GM19240 (cell line): ENCODE data around the gene FMN1.

Experiments
- DNase-seq: peaks from one replicate; pipeline ENCODE4 v3.0.0; 2011; ENCODE audit warnings: low spot score; ENCODE audit not compliant: insufficient read length

The FMN1 gene

DNA sequence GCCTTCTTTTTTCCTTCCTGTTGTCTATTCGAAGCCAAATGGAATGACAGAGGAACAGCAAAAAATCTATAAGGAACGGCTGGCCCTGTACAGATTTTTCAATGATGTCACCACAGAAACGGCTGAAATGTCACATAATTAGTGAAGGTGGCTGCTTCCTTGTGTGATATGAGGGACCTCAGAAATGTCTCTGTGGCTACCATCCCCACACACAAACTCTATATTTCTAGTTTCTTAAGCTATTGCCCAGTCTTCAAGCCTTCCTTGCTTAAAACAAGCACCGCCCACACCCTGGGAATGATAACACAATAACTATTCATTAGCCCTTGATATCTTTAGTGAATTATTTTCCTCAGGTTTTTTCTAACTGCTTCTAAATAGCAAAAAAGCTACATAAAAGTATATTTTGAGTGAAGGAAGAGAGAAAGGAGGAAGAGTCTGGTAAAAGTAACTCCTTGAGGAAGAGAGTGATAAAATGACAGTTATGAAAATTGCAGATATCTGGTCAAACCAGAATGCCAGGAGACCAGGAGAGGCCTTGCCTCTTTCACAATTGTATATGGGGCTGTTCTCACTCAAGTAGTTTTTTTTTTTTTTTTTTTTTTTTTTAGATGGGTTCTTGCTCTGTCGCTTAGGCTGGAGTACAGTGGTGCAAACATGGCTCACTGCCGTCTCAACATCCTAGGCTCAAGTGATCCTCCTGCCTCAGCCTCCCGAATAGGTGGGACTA lies 38.7 kb downstream of the FMN1 start:
- no peak for DNase-seq

DNA sequence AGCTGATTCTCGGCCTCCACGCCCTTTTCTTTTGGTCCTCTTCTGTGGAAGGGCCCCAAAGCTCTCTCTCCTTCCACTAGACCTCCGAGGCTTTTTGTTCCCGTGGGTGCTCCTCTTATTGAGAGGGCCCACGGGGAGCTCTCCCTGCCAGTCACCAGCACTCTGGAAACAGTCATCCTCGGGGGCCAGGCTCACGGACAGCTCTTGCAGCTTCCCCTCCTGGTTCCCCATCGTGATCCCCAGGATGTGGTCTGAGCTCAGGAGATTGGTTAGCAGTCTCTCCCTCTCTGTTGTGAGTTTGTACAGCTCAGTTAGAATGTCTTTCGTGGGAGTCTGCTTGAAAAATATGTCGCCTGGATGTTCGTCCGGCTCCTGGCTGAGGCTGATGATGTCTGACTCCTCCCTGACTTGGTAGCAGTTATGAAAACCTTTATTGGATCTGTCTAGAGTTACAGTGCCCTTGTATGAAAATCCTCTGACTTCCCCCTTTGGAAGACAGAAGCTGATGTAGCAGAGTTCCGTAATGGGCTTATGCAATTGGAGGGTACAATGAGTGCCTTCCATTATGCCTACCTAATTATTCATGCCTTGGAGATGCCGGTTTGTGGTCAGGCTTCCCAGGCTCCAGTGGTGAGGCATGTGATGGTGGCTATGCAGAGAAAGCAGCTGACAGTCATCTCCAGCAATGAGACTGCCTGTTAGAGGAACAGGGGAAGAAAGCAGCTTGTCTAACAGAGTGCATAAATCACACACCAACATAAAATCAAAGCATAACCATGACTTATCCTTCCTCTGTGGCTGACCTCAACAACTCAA lies 40.0 kb downstream of the FMN1 start:
- no peak for DNase-seq

DNA sequence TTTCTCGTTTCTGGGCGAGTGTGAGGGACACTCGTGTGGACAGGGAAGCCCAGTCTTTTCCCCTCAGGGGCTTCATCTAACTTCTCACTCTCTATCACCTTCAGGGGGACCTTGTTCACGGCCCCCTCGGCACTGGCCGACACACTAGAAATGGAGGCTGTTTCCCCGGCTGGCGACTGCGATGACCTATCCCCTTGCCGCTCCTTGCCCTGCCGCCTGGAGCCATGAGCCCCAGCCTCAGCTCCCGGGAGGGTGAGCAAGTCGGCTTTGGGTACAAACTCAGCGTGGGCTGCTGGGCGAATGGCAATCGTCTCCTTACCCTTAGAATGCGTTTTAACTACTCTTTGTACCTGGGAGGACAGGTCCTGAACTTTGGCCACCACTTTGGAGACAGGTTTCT lies 41.0 kb downstream of the FMN1 start:
- no peak for DNase-seq

DNA sequence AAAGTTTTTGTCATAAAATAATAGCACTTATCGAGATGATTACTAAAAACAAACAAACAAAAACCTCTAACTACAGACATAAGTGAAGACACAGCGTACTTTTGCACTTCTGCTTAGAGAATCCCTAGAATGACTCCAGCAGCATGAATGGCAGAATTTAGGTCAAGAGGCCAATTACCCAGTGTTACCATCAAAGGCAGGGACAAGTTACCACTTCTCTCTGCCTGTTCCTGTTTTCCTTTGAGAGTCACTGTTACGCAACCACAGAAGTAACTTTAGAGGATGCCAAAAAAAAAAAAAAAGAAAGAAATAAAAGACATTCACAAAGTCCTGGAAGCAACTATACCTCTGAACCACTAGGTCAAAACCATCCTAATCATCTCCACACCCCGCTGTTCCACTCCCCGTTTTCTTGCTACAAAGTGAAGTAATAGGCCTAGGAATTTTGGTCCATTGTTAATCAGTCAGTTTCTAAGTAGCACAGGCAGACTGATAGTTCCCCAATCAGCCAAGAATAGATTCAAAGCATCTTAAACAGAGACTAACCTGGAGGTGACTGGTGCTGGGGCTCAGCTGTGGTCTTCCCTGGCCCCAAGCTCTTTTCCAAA lies 41.9 kb downstream of the FMN1 start:
- no peak for DNase-seq

DNA sequence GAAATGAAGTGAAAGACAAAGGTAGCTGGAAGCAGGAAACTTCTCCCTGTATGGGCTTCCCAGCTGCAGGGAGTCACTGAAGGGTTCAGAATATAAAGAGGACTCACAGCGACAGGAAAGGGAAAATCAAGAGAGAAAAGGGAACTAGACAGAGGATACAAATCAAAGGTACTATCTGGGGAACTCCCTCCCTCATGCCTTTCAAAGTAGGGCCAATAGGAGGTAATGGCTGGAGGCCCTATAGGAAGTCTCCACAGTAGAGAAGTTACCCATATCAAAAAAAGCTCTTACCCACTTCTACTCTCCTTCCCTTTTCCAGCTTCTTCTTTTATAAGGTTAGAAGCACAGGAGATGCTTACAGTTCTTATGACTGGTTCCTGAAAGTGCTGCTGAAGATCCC lies 43.5 kb downstream of the FMN1 start:
- DNase-seq = no peak

DNA sequence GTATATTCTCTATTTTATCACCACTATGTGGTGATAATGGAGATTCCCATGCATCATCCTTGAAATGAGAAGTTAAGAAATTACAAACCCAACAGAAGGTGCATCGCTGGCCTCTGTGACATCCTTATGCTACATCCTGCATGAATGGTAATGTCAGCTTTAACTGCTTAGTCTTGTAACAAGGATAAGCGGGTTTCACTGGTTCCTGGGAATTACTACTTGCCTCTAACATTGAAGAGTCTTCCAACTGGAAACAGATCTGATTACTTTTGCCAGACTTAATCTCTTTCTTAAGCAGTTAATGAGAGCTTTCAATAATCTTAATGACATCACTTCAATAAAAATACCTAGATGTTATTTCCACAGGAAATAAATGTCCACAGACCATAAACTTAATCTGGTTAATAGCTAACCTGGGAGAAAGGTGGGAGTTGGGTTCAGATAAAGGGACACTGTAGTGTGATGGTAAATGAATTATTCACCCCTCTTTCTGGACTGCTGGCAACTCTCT lies 44.0 kb downstream of the FMN1 start:
- no peak for DNase-seq

DNA sequence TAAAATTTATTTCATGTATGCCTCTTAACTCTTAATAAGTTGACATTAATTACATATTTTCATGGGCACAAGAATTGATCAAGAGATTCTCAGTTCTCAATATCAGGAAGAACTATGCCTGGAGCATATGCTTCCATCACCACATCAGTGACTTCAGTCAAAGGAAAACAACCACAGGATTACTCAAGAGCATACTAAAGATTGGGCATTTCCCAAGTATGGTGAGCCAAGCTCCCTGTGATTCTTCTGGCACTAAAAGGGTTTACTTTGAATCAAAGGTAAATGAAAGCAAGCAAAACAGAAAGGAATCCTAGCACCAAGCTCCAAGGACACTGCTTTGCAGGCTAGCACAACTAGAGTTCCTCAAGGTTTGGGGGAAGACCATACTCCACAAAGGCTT lies 44.6 kb downstream of the FMN1 start:
- no peak for DNase-seq

DNA sequence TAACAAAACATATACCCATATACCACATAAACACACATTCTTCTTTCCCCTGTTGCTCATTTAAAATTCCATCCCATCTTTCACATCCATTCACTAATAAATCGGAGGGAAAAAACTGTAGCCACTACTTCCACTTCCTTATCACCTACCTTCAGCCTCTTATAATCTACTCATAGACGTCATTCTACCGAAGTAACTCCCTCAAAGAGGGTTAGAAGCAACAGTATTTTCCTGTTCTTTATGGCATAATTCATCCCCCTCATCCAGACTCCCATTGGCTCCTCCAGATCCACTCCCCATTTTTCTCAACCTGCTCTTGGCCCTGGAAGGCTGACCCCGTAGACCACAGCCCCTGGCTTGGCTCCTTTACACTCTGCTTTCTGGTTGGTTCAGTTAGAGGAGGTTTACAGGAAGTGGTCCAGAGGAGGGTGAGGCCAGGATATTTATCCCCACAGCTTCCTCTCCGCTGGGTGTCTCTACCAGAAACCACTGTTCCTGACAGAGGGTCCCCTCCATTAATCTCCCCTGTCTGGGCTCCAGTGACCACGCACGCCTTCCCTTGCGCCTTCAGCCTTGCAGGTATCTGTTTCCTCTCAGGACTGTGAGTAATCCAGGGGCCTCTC lies 46.3 kb downstream of the FMN1 start:
- no peak for DNase-seq

DNA sequence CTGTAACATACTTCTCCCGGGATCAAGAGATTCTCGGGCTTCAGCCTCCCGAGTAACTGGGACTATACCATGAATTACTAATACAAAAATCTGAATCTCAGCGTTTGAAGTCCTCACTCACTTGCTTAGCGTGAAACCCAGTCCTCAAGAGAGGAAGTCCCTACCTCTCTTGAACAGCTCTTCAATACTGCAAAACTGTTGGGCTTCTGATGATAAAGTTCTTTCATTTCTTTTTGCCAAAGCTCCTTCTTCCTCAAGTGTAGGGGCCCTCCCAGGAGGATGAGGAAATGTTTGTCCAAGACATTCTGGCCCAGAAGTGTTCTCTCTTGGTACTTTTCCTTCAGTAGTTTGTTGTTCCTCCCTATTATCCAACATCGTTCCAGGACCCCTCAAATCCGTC lies 48.5 kb downstream of the FMN1 start:
- DNase-seq = no peak

DNA sequence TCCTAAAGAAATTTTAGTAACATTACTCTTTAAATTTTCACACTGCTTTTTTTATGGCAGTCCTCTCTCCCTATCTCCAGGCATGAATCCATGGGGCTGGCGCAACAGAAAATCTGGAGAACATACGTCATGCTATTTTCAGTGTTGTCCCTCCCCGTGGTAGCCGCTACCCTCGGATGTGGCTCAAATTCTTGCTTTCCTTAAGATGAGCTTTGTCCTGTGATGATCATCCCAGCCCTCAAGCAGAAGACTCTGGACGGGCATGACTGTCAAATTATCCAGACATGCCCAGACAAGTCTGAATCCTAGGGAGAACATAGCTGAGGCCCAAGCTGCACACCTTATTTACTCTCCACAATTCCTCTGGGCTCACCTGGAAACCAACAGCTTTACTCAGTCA lies 49.1 kb downstream of the FMN1 start:
- no peak for DNase-seq

DNA sequence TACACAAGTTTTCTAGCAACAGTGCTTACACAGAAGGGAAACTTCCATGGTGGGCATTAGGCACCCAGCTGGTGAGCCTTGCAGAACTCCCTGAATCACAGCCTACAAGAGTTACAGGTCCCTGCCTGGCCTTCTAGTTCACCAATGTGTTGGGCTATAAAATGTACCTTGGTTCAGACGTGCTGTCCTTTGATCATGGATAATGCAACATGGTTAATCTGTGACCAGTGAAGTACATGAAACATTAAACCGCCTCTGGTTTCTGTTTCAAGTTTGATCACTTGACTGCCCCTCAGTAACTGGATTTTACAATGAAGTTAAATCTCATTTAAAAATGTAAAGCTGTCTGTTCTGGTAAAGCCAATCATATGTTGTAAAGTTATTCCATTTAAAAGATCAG lies 51.8 kb downstream of the FMN1 start:
- no peak for DNase-seq

DNA sequence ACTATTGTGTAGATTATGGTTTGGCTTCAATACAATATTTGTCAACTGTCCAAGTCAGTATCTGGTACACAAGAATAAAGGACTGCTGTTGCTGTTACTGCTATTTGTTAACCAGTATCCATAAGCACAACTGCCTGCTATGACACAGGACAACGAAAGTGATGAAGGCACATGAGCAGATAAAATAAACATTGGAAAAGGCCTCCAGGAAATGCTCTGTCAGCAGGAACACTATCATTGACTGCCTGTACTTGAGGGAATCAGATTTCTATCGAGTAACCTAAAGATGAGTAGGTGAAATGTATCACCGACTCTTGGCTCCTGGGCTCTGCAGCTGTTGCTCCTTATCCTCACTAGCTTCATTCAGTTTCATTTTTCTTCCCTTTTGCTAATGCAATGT lies 56.5 kb downstream of the FMN1 start:
- DNase-seq = no peak

DNA sequence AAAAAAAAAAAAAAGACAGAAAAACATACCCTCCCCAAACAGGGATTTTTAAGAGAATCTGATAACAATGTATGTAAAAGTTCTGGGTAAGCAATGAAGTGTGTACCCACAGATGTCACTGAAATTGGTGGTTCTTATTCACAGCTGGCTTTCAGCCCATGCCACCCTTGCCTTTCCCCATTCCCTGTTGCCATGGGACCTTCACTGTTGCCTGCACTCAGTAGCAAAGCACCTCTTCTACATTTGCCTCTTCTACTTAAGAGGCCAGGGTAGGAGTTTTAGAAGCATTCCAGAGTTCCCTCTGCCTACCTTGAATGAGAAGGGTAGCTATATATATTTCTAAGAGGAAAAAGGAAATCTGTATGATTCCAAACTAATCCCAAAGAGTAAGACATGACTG lies 57.4 kb downstream of the FMN1 start:
- no peak for DNase-seq

DNA sequence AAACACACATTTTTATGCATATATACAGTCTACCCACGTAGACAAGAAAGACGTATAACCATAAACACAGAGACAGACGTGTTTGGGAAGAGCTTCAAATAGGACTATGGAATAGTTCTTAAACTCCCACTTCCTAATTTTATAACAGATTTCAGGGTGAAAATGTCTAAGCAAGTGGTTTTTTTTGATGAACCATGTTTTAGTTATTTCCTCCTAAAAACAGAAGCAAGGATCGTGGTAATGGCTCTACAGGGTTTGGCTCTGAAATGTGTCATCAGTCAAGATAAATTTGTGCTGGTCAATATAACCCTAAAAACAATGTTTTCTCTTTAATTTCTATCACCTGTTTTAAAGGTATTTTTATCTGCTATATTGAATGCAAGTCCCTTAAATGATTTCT lies 58.2 kb downstream of the FMN1 start:
- no peak for DNase-seq

DNA sequence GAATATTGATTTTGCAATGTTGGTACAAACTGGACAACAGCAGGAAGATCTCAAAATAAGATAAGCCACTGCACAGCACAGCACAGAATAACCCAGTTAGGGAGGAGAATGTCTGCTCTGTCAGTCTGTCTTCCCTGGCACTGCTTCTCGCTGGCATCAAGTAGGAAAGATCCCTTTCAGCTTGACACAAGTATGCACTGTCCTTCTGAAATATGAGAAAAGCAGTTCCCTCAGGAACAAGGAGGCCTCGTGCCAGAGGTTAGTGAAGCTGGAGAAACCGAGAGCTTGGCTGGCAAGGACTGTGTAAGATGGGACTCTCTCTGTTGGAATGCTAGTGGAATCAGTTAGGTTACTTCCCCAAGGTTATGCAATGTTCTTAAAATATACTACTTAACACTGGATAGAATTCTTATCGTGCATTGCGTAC lies 59.1 kb downstream of the FMN1 start:
- no peak for DNase-seq

DNA sequence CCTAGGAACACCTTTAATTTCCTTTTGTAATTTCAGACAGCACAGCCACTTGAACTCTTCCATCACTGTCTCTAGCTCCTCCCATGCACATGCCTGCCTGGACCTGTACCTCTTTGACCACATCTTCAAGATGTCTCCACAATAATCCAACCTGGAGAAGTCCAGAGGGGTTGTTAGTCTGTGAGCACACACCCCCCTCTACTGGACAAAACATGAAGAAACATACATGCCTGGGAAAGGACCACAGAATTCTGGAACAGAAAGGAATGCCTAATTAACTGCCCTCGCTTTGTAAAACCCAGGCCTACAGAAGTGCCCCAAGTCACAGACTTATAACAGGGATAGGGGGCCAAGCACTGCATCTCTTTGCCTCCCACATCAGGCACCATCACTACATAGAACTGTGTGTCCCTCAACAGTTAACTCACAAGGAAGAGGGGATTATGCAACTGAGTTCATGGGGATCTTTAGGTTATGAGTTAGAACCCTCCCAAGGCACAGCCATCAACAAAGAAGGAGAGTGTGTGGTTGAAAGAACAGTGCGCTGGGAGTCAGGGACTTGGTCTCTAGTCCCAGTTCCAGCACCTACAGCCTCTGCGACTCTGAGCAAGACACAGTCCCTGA lies 61.7 kb downstream of the FMN1 start:
- DNase-seq = no peak

DNA sequence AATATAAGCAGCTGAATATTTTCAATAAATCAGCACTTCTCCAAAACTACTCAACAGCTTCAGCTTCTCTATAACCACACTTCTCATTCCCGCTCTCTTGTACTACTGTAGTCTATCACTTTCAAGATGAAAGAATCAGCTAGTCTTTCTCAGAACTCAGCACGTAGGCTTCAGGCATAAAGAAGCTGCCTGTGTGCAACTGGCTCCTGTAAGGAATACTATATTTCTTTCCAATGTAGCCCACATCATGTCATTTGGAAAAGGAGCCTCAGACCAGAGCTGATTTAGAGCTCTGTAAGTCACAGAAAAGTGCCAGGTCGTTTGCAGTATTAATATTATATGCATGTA lies 62.3 kb downstream of the FMN1 start:
- no peak for DNase-seq

DNA sequence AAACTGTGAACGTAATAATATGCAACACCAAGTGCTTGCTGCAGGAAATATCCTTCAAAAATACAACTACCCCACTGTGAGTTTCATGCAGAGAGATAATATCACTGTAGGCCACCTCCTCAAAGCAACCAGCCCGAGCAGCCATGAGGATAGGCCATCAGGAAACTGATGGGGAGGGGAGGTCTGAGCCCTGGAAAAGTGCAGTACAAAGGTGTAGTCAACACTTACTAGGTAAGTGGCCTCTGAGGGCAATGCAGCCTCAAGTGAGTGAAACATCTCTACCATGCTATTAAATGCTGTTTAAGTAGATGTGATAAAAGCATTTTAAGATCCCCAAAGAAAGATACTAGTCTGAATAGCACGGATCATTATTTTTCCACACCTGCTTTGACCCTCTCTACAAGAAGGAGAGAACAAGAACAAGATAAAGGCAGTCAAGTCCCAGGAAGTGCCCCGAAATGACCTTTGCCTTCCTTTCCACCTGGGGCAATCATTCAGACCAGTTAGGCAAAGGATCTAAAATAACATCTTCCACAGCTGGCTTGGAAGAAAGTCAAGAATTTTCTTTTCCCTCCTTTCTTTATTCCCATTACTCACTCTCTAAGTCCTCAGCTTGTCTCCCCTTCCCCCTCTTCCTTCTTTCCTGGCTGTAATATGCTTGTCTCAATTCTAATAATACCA lies 62.8 kb downstream of the FMN1 start:
- DNase-seq = no peak

DNA sequence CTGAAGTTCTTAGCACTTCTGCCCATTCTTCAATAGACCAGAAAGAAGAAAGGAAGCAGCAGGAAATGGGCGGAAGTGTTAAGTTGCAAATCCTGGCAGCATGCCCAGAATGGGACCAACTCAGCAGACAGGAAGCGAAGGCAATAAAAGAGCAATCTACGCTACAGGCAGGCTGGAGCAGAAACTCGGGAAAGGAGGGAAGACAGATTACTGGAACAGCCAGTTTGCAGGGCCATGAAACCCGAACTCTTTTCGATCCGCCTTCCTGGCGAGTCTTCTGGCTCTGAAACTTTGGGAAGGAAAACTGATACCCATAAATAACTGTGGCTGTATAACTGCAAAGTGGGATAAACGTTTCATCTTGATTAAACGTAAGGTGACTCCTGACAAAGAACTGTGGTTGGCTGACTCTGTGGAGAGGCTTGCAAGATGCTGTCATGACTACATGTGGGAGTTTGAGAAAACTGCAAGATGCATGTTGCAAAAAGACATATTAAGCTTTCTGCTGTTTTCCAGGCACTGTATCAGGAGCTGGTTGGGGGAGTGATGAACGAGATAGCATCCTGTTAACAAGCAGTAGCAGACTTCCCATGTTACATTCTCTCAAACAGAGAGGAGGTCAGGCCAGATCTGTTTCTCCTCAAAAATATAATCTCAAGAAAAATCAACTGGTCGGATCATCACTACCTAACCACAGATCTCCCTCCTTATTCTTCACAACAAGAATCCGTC lies 67.8 kb downstream of the FMN1 start:
- no peak for DNase-seq

DNA sequence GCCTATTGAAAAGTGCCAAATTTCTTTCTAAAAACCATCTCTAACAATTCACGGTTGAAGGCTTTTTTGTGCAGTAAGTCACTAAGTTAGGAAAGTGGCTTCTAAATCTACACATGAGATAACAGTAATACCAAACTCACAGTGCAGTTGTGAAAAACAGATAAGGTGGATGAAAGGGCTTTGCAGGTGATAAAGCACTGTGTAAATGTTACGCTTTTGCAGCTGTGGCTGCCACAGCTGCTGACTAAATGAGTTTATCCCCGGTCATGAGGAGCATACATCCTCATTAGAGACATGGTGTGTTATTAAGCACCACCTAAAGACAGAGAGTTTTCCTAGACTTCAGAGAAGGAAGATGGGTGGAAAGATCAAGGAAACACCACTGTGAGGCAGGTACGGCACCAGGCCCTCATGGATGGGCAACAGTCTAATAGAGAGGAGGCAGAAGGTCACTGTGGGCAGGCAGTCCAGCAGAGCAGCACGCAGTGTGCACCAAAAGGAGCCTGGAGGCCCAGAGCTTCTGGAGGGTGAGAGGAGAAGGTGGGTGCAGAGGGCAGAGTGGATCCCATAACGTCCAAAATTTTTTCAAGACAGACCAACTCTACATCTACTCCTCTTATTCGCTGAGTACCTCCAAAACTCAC lies 68.5 kb downstream of the FMN1 start:
- DNase-seq = no peak
